GM23338 (cell line): ENCODE results near the gene KLHL33. TPM values are rescaled to one million over a fixed set of nuclear protein-coding genes. Genes with fewer than 3 reads are reported as not detected.

Source experiments
- ATAC-seq: fragments of 200-7000 bp; cut with Tn5 transposase; 3 replicates; pipeline ENCODE4 v1.9.1; 2020
- DNase-seq: peaks from one replicate; pipeline ENCODE4 v3.0.0-alpha.2; 2015; ENCODE audit warnings: low spot score
- H2AFZ ChIP-seq: fragments of 200-600 bp; sonication (generic); 2 replicates; pipeline ENCODE4 v1.8.0; 2016; ENCODE audit warnings: antibody characterized with exemption, mild to moderate bottlenecking, moderate library complexity
- H3F3A ChIP-seq: fragments of 200-600 bp; sonication (generic); replicated peaks from 2 replicates; pipeline ENCODE4 v1.8.0; 2017; ENCODE audit warnings: antibody characterized with exemption, mixed run types, low read depth
- H3K27ac ChIP-seq: fragments of 200-600 bp; sonication (generic); 2 replicates; pipeline ENCODE4 v1.6.1; 2016; ENCODE audit warnings: low read depth
- H3K27me3 ChIP-seq: fragments of 200-600 bp; sonication (generic); 2 replicates; pipeline ENCODE4 v1.8.0; 2016; ENCODE audit warnings: mild to moderate bottlenecking, mixed run types, moderate library complexity; ENCODE audit not compliant: insufficient read depth
- H3K36me3 ChIP-seq: fragments of 200-600 bp; sonication (generic); 2 replicates; pipeline ENCODE4 v1.8.0; 2016; ENCODE audit warnings: mild to moderate bottlenecking; ENCODE audit not compliant: insufficient read depth
- H3K4me1 ChIP-seq: fragments of 200-600 bp; sonication (generic); 2 replicates; pipeline ENCODE4 v1.8.0; 2016; ENCODE audit warnings: mild to moderate bottlenecking, moderate library complexity; ENCODE audit not compliant: insufficient read depth
- H3K4me2 ChIP-seq: fragments of 200-600 bp; sonication (generic); 2 replicates; pipeline ENCODE4 v1.7.1; 2017; ENCODE audit warnings: mixed run types
- H3K4me3 ChIP-seq: fragments of 200-600 bp; sonication (generic); 2 replicates; pipeline ENCODE4 v1.6.1; 2016; ENCODE audit warnings: mixed run types
- H3K79me2 ChIP-seq: fragments of 200-600 bp; sonication (generic); replicated peaks from 2 replicates; pipeline ENCODE4 v1.8.0; 2017; ENCODE audit warnings: mild to moderate bottlenecking; ENCODE audit not compliant: insufficient read depth
- H3K9me2 ChIP-seq: fragments of 200-600 bp; sonication (generic); 2 replicates; pipeline ENCODE4 v1.8.0; 2017; ENCODE audit not compliant: insufficient read depth
- H4K20me1 ChIP-seq: fragments of 200-600 bp; sonication (generic); replicated peaks from 2 replicates; pipeline ENCODE4 v1.8.0; 2017; ENCODE audit warnings: mild to moderate bottlenecking; ENCODE audit not compliant: insufficient read depth
- H3K27ac Mint-ChIP-seq: 2 replicates; pipeline ENCODE4 v1.8.0; 2020; ENCODE audit warnings: inconsistent platforms, mild to moderate bottlenecking, moderate library complexity, mixed read lengths
- H3K27me3 Mint-ChIP-seq: 3 replicates; pipeline ENCODE4 v1.8.0; 2022; ENCODE audit warnings: low read depth, mild to moderate bottlenecking, moderate library complexity, mixed read lengths, inconsistent platforms; ENCODE audit not compliant: insufficient read depth, poor library complexity
- H3K36me3 Mint-ChIP-seq: 3 replicates; pipeline ENCODE4 v1.8.0; 2021; ENCODE audit warnings: low read depth, mild to moderate bottlenecking, inconsistent platforms, moderate library complexity, mixed read lengths
- H3K4me1 Mint-ChIP-seq: 3 replicates; pipeline ENCODE4 v1.8.0; 2020; ENCODE audit warnings: mild to moderate bottlenecking, inconsistent platforms, mixed read lengths
- H3K4me3 Mint-ChIP-seq: 3 replicates; pipeline ENCODE4 v1.8.0; 2021; ENCODE audit warnings: moderate library complexity, mild to moderate bottlenecking, inconsistent platforms, mixed read lengths
- H3K9me3 Mint-ChIP-seq: 3 replicates; pipeline ENCODE4 v1.8.0; 2020; ENCODE audit warnings: moderate library complexity, mild to moderate bottlenecking, inconsistent platforms, mixed read lengths
- CREB1 ChIP-seq: fragments of 250-450 bp; sonication (Bioruptor Pico); IDR thresholded peaks from 2 replicates; pipeline ENCODE4 v1.5.0; 2020; ENCODE audit warnings: low read depth, mild to moderate bottlenecking, moderate library complexity
- EZH2 ChIP-seq: fragments of 200-600 bp; sonication (generic); IDR thresholded peaks from one replicate; pipeline ENCODE4 v1.8.0; 2017; ENCODE audit warnings: antibody characterized with exemption, mild to moderate bottlenecking, low read depth; ENCODE audit not compliant: unreplicated experiment
- EZH2phosphoT487 ChIP-seq: fragments of 200-600 bp; sonication (generic); IDR thresholded peaks from one replicate; pipeline ENCODE4 v1.8.1; 2018; ENCODE audit warnings: antibody characterized with exemption; ENCODE audit not compliant: unreplicated experiment
- JUNB ChIP-seq: IDR thresholded peaks from one replicate; pipeline ENCODE4 v1.6.1; 2016; ENCODE audit warnings: antibody characterized with exemption; ENCODE audit not compliant: unreplicated experiment
- POLR2AphosphoS5 ChIP-seq: IDR thresholded peaks from 2 replicates; pipeline ENCODE4 v1.6.1; 2016; ENCODE audit warnings: antibody characterized with exemption, low read depth
- STAT1 ChIP-seq: IDR thresholded peaks from one replicate; pipeline ENCODE4 v1.6.1; 2016; ENCODE audit warnings: antibody characterized with exemption; ENCODE audit not compliant: unreplicated experiment
- ZNF114 ChIP-seq: fragments of 250-450 bp; sonication (Bioruptor Pico); IDR thresholded peaks from 2 replicates; pipeline ENCODE4 v1.5.0; 2020; ENCODE audit warnings: mild to moderate bottlenecking, moderate library complexity
- ZNF331 ChIP-seq: fragments of 250-450 bp; sonication (Bioruptor Pico); IDR thresholded peaks from 2 replicates; pipeline ENCODE4 v1.5.0; 2020; ENCODE audit warnings: low read depth, mild to moderate bottlenecking, moderate library complexity
- polyA plus RNA-seq: library from polyadenylated mRNA; unstranded; fragments of >200 nt; fragmentation: Nextera tagmentation; extraction: Ambion mirVana; gene quantifications from 2 replicates; pipeline ENCODE4 v1.2.1, GENCODE V29; 2016
- total RNA-seq: library from RNA; depleted of rRNA; stranded (reverse); fragments of >200 nt; shearing (Covaris generic); gene quantifications from 2 replicates; pipeline ENCODE4 v1.2.3, GENCODE V29; 2014
- TF ChIP-seq, protein P1 (sequence below): fragments of 250-450 bp; sonication (Bioruptor Pico); IDR thresholded peaks from 2 replicates; pipeline ENCODE4 v1.5.0; 2020; ENCODE audit warnings: mild to moderate bottlenecking, moderate library complexity
- TF ChIP-seq, protein P2 (sequence below): IDR thresholded peaks from 2 replicates; pipeline ENCODE4 v1.6.1; 2016; ENCODE audit warnings: antibody characterized with exemption

Gene KLHL33
- total and polyA plus RNA-seq, 2 experiments from 2014 or later = 0.15 to 0.35 TPM

DNA sequence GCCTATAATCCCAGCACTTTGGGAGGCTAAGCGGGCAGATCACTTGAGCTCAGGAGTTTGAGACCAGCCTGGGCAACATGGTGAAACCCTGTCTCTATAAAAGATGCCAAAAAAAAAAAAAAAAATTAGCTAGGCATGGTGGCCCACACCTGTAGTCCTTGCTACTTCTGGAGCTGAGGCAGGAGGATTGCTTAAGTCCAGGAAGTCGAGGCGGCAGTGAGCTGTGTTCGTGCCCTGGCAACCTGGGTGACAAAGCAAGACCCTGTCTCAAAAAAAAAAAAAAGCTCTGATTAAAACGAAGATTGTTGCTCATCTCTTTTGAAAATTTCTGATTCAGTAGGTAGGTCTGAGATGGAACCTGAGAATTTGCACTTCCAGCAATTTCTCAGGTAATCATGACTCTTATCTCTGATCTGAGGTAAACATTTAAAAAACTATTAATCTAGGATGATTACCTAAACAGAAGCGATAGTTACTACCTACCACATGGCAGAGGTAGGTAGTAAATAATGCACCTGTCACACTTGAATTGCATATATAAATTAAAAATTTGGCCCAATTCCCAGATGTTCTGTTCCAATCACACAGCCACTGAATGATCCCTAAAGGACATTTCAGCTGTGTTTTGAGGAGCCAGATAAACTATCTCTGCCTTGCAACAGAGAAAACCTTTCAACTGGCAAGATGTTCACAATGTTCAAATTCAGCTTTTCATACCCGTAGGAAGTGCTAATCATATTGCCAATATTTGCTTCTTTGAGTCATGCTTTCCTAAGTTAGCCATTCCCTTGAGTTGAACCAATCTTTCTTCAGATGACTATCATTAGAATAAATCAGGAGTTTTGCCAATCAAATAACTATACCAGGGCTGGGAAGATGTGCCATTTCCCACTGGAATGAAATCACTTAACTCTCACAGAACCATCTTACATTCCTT lies 18.4 kb downstream of the KLHL33 start:
- H3K9me3 Mint-ChIP-seq = no peaks in the 10 kb centered on the region
- H3K4me3 Mint-ChIP-seq = no peak overlapping the region
- no peak overlapping the region for H2AFZ ChIP-seq
- H3K9me2 ChIP-seq = no peaks in the 10 kb centered on the region
- H3K4me1 ChIP-seq = peaks cover 19% of the 10 kb centered on the region
- H3K79me2 ChIP-seq = no peaks in the 10 kb centered on the region
- H3K27ac Mint-ChIP-seq = no peak overlapping the region
- ATAC-seq (no peak), DNase-seq (no peak)
- no peak for TF ChIP-seq EZH2phosphoT487
- no peak for TF ChIP-seq ZNF114 (CRISPR knock-in tag)
- no peak for TF ChIP-seq CREB1
- no peak for TF ChIP-seq POLR2AphosphoS5
- H3K27me3 ChIP-seq = peaks cover 7% of the 10 kb centered on the region; the same call in 1 of the 2 replicates
- peaks cover 9% of the 10 kb centered on the region; the same call in 1 of the 2 replicates for H3F3A ChIP-seq
- H3K27ac ChIP-seq = no peak overlapping the region
- no peaks in the 10 kb centered on the region; the same call in 2 of the 3 replicates for H3K36me3 Mint-ChIP-seq
- H3K4me2 ChIP-seq = no peak overlapping the region
- H3K4me1 Mint-ChIP-seq = peaks cover 25% of the 10 kb centered on the region
- peaks cover 9% of the 10 kb centered on the region for H3K27me3 Mint-ChIP-seq
- no peaks in the 10 kb centered on the region for H3K36me3 ChIP-seq
- no peaks in the 10 kb centered on the region for H4K20me1 ChIP-seq
- H3K4me3 ChIP-seq = no peak overlapping the region

DNA sequence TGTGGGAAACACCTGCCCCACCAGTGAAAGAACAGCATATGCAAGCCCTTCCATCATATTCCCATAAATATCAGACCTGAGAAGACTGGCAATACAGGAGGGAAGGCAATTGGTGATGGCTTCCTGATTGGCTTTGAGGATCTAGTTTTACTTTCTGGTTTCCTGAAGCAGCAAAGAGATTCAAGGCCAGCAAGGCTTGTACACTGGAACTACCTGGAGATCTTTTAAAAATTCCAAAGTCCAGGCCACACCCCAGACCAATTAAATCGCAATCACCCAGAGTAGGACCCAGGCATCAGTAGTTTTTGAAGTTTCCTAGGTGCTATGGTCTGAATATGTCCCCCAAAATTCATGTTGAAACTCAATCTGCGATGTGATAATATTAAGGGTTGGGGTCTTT lies 19.7 kb downstream of the KLHL33 start:
- Histone ChIP-seq H3K4me1 (peaks cover 21% of the 10 kb centered on the region), H3K4me3 (no peak overlapping the region), H3K27ac (no peak overlapping the region), H3K36me3 (no peaks in the 10 kb centered on the region), H3K27me3 (peaks cover 7% of the 10 kb centered on the region; the same call in 1 of the 2 replicates), H3K79me2 (peaks cover 6% of the 10 kb centered on the region; the same call in 1 of the 2 replicates), H2AFZ (no peak overlapping the region), H3K9me2 (no peaks in the 10 kb centered on the region), H3F3A (peaks cover 5% of the 10 kb centered on the region; the same call in 1 of the 2 replicates), H4K20me1 (no peaks in the 10 kb centered on the region), H3K4me2 (no peak overlapping the region)
- Mint-ChIP-seq H3K4me3 (no peak overlapping the region), H3K27ac (no peak overlapping the region), H3K27me3 (peaks cover 10% of the 10 kb centered on the region), H3K36me3 (no peaks in the 10 kb centered on the region; the same call in 2 of the 3 replicates), H3K4me1 (peaks cover 21% of the 10 kb centered on the region; the same call in 2 of the 3 replicates), H3K9me3 (no peaks in the 10 kb centered on the region; the same call in 2 of the 3 replicates)
- ATAC-seq (no peak), DNase-seq (no peak)
- TF ChIP-seq, protein P1, sequence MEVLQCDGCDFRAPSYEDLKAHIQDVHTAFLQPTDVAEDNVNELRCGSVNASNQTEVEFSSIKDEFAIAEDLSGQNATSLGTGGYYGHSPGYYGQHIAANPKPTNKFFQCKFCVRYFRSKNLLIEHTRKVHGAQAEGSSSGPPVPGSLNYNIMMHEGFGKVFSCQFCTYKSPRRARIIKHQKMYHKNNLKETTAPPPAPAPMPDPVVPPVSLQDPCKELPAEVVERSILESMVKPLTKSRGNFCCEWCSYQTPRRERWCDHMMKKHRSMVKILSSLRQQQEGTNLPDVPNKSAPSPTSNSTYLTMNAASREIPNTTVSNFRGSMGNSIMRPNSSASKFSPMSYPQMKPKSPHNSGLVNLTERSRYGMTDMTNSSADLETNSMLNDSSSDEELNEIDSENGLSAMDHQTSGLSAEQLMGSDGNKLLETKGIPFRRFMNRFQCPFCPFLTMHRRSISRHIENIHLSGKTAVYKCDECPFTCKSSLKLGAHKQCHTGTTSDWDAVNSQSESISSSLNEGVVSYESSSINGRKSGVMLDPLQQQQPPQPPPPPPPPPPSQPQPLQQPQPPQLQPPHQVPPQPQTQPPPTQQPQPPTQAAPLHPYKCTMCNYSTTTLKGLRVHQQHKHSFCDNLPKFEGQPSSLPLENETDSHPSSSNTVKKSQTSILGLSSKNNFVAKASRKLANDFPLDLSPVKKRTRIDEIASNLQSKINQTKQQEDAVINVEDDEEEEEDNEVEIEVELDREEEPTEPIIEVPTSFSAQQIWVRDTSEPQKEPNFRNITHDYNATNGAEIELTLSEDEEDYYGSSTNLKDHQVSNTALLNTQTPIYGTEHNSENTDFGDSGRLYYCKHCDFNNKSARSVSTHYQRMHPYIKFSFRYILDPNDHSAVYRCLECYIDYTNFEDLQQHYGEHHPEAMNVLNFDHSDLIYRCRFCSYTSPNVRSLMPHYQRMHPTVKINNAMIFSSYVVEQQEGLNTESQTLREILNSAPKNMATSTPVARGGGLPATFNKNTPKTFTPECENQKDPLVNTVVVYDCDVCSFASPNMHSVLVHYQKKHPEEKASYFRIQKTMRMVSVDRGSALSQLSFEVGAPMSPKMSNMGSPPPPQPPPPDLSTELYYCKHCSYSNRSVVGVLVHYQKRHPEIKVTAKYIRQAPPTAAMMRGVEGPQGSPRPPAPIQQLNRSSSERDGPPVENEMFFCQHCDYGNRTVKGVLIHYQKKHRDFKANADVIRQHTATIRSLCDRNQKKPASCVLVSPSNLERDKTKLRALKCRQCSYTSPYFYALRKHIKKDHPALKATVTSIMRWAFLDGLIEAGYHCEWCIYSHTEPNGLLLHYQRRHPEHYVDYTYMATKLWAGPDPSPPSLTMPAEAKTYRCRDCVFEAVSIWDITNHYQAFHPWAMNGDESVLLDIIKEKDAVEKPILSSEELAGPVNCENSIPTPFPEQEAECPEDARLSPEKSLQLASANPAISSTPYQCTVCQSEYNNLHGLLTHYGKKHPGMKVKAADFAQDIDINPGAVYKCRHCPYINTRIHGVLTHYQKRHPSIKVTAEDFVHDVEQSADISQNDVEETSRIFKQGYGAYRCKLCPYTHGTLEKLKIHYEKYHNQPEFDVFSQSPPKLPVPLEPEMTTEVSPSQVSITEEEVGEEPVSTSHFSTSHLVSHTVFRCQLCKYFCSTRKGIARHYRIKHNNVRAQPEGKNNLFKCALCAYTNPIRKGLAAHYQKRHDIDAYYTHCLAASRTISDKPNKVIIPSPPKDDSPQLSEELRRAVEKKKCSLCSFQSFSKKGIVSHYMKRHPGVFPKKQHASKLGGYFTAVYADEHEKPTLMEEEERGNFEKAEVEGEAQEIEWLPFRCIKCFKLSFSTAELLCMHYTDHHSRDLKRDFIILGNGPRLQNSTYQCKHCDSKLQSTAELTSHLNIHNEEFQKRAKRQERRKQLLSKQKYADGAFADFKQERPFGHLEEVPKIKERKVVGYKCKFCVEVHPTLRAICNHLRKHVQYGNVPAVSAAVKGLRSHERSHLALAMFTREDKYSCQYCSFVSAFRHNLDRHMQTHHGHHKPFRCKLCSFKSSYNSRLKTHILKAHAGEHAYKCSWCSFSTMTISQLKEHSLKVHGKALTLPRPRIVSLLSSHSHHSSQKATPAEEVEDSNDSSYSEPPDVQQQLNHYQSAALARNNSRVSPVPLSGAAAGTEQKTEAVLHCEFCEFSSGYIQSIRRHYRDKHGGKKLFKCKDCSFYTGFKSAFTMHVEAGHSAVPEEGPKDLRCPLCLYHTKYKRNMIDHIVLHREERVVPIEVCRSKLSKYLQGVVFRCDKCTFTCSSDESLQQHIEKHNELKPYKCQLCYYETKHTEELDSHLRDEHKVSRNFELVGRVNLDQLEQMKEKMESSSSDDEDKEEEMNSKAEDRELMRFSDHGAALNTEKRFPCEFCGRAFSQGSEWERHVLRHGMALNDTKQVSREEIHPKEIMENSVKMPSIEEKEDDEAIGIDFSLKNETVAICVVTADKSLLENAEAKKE (CRISPR knock-in tag) = no peak
- TF ChIP-seq ZNF331 (CRISPR knock-in tag) = no peak
- TF ChIP-seq, protein P2, sequence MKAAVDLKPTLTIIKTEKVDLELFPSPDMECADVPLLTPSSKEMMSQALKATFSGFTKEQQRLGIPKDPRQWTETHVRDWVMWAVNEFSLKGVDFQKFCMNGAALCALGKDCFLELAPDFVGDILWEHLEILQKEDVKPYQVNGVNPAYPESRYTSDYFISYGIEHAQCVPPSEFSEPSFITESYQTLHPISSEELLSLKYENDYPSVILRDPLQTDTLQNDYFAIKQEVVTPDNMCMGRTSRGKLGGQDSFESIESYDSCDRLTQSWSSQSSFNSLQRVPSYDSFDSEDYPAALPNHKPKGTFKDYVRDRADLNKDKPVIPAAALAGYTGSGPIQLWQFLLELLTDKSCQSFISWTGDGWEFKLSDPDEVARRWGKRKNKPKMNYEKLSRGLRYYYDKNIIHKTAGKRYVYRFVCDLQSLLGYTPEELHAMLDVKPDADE = no peak
- no peak for TF ChIP-seq STAT1
- TF ChIP-seq EZH2phosphoT487 = no peak
- TF ChIP-seq EZH2 = no peak
- TF ChIP-seq JUNB = no peak
- TF ChIP-seq CREB1 = no peak
- TF ChIP-seq ZNF114 (CRISPR knock-in tag) = no peak
